Mesodermal cell (in vitro differentiated cells): ENCODE data around the gene SAXO1.
"Not testable (repeated sequence)": the region's sequence is repeated elsewhere in the genome, so short reads cannot be mapped to it uniquely, and the experiment has no call there.

Experiments
- H3K27ac ChIP-seq: 2 replicates; pipeline ENCODE4 v1.7.0; 2013; ENCODE audit warnings: mild to moderate bottlenecking, low read depth, low read length, moderate library complexity; ENCODE audit not compliant: severe bottlenecking
- H3K36me3 ChIP-seq: 2 replicates; pipeline ENCODE4 v1.7.1; 2013; ENCODE audit warnings: mild to moderate bottlenecking, low read length, moderate library complexity; ENCODE audit not compliant: control insufficient read depth, insufficient read depth
- H3K4me1 ChIP-seq: one replicate; pipeline ENCODE4 v1.7.1; 2013; ENCODE audit warnings: mild to moderate bottlenecking, low read length; ENCODE audit not compliant: insufficient read depth, control insufficient read depth, poor library complexity, severe bottlenecking
- H3K4me3 ChIP-seq: 2 replicates; pipeline ENCODE4 v1.7.0; 2013; ENCODE audit warnings: low read length, control low read depth, mild to moderate bottlenecking; ENCODE audit not compliant: insufficient read depth, poor library complexity, severe bottlenecking; ENCODE audit errors: extremely low read depth
- H3K9me3 ChIP-seq: 2 replicates; pipeline ENCODE4 v1.7.1; 2013; ENCODE audit warnings: mild to moderate bottlenecking, low read length, moderate library complexity; ENCODE audit not compliant: control insufficient read depth
- WGBS, 2 experiments: methylation state at CpG; one replicate each; pipeline ENCODE4 v1.1.5; 2013; ENCODE audit warnings: missing lambda C conversion rate in 2 of 2; ENCODE audit not compliant: insufficient coverage in 2 of 2; 5-methylcytosine and 5-hydroxymethylcytosine counted together

The SAXO1 gene

DNA sequence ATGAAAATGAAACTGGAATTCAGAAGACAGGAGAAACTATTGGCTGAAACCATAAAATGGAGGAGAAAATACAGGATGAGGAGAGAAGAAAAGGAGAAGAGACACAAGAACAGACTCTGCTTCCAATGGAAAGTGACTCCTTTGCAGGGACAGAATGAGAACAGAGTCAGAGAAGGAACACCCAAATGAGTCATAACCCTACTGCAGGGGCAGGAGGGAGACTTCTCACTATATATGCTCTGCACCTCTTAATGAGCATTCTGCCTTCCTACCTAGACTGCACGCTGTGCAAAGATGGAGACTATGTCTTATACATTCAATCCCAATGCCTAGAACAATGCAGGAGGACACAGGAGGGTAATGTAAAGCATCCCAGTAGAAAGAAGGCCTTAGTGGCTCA, 2.1 kb downstream of the SAXO1 start:
- no peaks in the 10 kb centered on the region for H3K36me3 ChIP-seq
- WGBS, 2 experiments: no CpG with 5 or more reads among the region's 1 CpG
- no peaks in the 10 kb centered on the region for H3K4me1 ChIP-seq
- no peak overlapping the region for H3K4me3 ChIP-seq
- no peak overlapping the region for H3K27ac ChIP-seq
- no peaks in the 10 kb centered on the region for H3K9me3 ChIP-seq

DNA sequence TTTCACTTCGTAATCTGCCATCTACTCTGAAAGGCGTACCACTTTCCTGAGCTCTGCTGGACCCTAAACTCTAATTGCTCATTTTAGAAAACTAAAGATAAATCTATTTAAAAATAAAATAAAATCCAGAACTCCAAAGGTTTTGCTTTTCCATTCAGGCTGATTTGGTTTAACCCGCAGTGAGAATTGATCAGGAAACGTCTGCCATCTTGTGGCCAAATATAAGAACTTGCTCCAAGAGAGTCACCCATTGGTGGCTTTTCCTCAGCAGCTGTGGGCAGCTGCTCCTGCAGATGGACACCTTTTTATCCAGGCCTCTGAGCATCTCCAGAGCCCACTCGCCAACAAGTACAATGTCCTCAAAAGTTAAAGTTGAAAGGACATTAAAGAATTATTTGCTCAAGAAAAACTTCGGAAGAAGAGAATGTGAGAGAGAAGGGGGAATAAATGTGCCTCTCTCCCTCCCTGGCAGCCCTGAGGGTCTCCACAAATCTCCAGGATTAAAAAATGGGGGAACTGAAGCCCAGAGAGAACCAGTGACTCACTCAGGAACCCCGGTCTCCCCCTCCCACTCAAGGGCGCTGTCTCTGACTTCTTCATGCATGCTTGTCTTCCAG, 4.1 kb downstream of the SAXO1 start:
- Histone ChIP-seq H3K4me3 (no peak overlapping the region), H3K27ac (no peak overlapping the region), H3K36me3 (no peaks in the 10 kb centered on the region), H3K9me3 (no peaks in the 10 kb centered on the region), H3K4me1 (no peaks in the 10 kb centered on the region)
- 24 to 26% methylated on average over 4 of the region's 8 CpGs for WGBS, 2 experiments

DNA sequence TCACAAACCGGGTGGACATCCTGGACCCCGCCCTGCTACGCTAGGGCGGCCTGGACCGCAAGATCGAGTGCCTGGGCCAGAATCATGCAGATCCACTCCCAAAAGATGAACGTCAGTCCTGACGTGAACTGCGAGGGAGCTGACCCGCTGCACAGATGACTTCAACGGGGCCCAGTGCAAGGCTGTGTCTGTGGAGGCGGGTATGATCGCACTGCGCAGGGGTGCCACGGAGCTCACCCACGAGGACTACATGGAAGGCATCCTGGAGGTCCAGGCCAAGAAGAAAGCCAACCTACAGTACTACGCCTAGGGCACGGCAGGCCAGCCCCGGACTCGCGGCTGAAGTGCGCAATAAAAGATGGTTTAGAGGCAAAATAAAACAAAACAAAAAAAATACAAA, 5.2 kb downstream of the SAXO1 start:
- Histone ChIP-seq H3K4me1 (no peaks in the 10 kb centered on the region), H3K36me3 (no peaks in the 10 kb centered on the region), H3K4me3 (no peak overlapping the region), H3K9me3 (no peaks in the 10 kb centered on the region), H3K27ac (no peak overlapping the region)
- 91 to 93% methylated on average over 15 to 16 of the region's 22 CpGs for WGBS, 2 experiments

DNA sequence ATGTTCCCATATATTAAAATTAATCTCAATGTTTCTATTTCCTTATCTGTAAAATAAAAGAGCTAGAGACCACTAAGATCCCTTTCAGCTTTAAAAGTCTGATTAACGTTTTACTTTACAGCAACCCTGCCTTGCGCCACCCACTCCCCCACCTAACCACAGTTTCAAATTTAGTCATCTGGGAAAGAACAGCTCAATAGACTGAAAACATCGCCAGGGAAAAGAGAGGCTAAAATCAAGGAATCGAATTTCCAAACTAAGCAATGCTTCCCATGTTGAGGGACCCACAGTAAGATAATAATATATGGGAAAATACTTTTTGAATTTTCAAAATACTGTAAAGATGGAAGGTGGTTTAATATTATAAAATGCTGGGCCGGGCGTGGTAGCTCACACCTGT, 6.6 kb downstream of the SAXO1 start:
- WGBS, 2 experiments: 92 to 95% methylated on average over 2 to 4 of the region's 6 CpGs
- H3K36me3 ChIP-seq: no peaks in the 10 kb centered on the region
- no peak overlapping the region for H3K27ac ChIP-seq
- no peaks in the 10 kb centered on the region for H3K9me3 ChIP-seq
- H3K4me1 ChIP-seq: no peaks in the 10 kb centered on the region
- H3K4me3 ChIP-seq: no peak overlapping the region

DNA sequence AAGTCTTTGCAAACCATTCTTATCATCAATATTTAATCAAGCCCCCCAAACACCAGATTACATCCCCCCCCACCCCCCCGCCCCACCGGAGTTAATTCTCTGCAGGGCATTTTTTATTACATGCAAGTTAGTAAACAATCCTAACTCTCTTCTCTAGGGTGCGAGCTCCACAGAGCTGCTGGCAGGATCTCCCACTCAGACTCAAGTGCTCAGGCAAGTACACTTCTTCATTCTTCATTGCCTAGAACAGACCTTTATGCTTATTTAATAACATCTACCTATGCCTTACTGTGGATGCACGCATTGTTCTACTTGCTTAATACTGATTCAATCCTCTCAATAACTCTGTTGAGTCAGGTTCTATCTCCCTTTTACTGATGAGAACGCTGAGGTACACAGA, 9.9 kb downstream of the SAXO1 start:
- Histone ChIP-seq H3K36me3 (no peaks in the 10 kb centered on the region), H3K27ac (no peak overlapping the region), H3K9me3 (no peaks in the 10 kb centered on the region), H3K4me3 (no peak overlapping the region), H3K4me1 (no peaks in the 10 kb centered on the region)
- 80 to 91% methylated on average over 3 of the region's 5 CpGs for WGBS, 2 experiments

DNA sequence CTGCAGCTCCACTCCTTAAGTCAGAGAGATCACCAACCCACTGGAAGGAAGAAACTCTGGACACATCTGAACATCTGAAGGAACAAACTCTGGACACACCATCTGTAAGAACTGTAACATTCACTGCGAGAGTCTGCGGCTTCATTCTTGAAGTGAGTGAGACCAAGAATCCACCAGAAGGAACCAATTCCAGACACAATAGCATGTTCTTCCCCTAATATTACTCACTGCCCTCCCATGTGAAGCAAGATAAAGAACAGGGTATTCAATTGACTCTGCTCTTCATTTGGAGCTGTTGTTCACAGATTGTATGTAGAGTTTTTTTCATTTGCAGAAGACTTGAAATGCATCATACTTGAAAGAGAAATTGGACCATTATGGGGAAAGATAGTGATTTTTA, 10.8 kb downstream of the SAXO1 start:
- no peak overlapping the region for H3K27ac ChIP-seq
- no peaks in the 10 kb centered on the region for H3K36me3 ChIP-seq
- no peak overlapping the region for H3K4me3 ChIP-seq
- H3K9me3 ChIP-seq: no peaks in the 10 kb centered on the region
- H3K4me1 ChIP-seq: no peaks in the 10 kb centered on the region
- 100% methylated on average over 2 of the region's 2 CpGs for WGBS, 2 experiments

DNA sequence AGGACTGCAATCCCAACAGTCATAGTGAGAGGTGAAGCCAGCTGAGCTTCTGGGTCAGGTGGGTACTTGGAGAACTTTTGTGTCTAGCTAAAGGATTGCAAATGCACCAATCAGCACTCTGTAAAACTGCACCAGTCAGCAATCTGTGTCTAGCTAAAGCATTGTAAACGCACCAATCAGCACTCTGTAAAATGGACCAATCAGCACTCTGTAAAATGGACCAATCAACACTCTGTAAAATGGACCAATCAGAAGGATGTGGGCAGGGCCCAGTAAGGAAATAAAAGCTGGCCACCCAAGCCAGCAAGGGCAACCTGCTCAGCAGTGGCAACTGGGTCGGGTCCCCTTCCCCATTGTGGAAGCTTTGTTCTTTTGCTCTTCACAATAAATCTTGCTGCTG, 11.4 kb downstream of the SAXO1 start:
- 94 to 96% methylated on average over 2 of the region's 2 CpGs for WGBS, 2 experiments
- H3K4me1 ChIP-seq, H3K9me3 ChIP-seq, H3K27ac ChIP-seq, H3K36me3 ChIP-seq, H3K4me3 ChIP-seq: not testable (repeated sequence)

DNA sequence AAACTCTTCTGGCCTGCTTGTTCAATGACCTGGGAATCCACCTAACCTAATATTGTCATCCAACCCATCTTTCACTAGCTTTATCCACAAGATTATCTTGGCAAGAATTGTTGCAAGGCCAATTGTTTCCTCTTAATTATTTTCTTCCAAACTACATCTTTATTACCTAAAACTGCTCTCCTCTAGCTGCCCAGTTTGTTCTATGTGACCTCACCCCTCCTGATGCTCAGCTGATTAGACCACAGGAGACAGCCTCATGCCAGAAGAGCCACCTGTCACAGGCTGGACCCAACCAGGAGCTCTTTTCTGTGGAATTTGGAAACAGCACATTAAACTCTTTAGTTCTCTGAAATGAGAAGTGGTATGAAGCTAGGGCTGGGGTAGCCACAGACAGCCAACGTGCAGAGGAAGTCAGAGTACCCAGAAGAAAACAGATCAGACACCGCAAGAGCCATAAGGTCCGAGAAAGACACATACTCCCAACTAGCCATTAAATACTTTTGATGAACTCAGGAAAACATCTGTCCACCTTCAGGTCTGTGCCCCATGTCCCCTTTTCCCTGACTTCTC, 12.0 kb downstream of the SAXO1 start:
- Histone ChIP-seq H3K27ac (no peak overlapping the region), H3K36me3 (no peaks in the 10 kb centered on the region), H3K4me3 (no peak overlapping the region), H3K9me3 (no peaks in the 10 kb centered on the region), H3K4me1 (no peaks in the 10 kb centered on the region)
- WGBS, 2 experiments: 87% methylated on average over 3 of the region's 3 CpGs; no CpG with 5 or more reads in 1 of the 2 experiments

DNA sequence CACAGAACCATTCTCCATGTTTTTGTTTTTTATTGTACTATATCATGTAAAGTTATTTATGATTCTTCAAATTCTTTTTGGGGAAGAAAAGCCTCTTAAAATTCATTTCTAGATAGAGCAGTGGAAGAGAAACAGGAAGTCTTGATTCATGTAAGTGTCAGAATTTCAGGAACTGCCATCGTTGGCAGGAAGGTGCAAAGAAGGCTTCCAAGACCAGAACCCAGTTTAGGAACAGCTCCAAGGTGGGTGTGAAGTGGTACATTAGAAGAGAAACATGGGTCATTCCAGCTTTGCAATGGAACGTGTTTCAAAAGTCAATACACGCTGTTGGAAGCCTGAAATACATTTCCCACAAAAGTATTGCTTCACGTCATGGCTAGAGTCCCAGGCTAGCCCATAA, 14.8 kb downstream of the SAXO1 start:
- WGBS, 2 experiments: 86 to 88% methylated on average over 4 of the region's 4 CpGs

DNA sequence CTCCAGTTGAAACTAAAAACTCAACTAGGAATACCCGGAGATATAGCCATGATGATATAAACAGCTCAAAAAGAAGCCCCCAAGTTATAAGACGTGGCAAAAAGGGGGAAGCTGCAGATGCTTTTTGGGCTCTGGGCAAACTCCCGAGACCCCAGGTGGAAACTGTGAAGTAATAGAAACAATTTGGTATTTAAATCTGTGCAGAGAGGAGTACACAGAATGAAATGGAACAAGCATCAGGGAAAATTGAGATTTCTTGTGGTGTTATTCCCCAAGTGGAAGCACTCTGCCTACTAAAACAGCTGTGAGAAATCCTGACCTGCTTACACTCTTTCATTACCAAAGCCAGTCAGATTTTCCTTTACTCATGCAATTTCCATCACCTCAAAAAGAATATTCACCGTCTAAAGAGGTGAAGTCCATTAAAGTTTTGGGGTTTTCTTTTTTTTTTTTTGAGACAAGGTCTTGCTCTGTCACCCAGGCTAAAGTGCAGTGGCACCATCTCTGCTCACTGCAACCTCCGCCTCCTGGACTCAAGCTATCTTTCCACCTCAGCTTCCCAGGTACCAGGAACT, 23.5 kb downstream of the SAXO1 start:
- H3K9me3 ChIP-seq: no peaks in the 10 kb centered on the region
- no peaks in the 10 kb centered on the region for H3K36me3 ChIP-seq
- no peak overlapping the region for H3K27ac ChIP-seq
- no peaks in the 10 kb centered on the region for H3K4me1 ChIP-seq
- H3K4me3 ChIP-seq: no peak overlapping the region
- WGBS, 2 experiments: 86 to 91% methylated on average over 3 of the region's 5 CpGs

More for the DNA sequence above, 14.8 kb downstream of the SAXO1 start:
- Histone ChIP-seq H3K4me1 (no peaks in the 10 kb centered on the region), H3K36me3 (no peaks in the 10 kb centered on the region), H3K27ac (no peak overlapping the region), H3K4me3 (no peak overlapping the region), H3K9me3 (no peaks in the 10 kb centered on the region)

DNA sequence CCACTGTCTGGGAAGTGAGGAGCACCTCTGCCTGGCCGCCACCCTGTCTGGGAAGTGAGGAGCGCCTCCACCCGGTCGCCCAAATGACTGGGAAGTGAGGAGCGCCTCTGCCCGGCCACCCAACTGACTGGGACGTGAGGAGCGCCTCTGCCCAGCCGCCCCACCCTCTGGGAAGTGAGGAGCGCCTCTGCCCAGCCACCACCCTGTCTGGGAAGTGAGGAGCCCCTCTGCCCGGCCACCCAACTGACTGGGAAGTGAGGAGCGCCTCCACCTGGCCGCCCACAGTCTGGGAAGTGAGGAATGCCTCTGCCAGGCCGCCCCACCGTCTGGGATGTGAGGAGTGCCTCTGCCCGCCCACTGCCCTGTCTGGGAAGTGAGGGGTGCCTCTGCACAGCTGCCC, 32.9 kb downstream of the SAXO1 start:
- Histone ChIP-seq H3K27ac (no peak overlapping the region), H3K4me3 (no peak overlapping the region), H3K36me3 (no peaks in the 10 kb centered on the region), H3K4me1 (no peaks in the 10 kb centered on the region), H3K9me3 (peaks cover 10% of the 10 kb centered on the region)
- 80 to 81% methylated on average over 9 to 16 of the region's 16 CpGs for WGBS, 2 experiments
